CD4-positive, alpha-beta T cell treated with Interleukin-1 beta for 1 hour (primary cell): ENCODE measurements around the gene ZFAND6.
"Not testable (repeated sequence)": the region's sequence is repeated elsewhere in the genome, so short reads cannot be mapped to it uniquely, and the experiment has no call there.

ENCODE experiments used
- DNase-seq, 2 donors: peaks; one replicate each; pipeline ENCODE4 v3.0.0-alpha.2; 2020 to 2022

The ZFAND6 gene

DNA sequence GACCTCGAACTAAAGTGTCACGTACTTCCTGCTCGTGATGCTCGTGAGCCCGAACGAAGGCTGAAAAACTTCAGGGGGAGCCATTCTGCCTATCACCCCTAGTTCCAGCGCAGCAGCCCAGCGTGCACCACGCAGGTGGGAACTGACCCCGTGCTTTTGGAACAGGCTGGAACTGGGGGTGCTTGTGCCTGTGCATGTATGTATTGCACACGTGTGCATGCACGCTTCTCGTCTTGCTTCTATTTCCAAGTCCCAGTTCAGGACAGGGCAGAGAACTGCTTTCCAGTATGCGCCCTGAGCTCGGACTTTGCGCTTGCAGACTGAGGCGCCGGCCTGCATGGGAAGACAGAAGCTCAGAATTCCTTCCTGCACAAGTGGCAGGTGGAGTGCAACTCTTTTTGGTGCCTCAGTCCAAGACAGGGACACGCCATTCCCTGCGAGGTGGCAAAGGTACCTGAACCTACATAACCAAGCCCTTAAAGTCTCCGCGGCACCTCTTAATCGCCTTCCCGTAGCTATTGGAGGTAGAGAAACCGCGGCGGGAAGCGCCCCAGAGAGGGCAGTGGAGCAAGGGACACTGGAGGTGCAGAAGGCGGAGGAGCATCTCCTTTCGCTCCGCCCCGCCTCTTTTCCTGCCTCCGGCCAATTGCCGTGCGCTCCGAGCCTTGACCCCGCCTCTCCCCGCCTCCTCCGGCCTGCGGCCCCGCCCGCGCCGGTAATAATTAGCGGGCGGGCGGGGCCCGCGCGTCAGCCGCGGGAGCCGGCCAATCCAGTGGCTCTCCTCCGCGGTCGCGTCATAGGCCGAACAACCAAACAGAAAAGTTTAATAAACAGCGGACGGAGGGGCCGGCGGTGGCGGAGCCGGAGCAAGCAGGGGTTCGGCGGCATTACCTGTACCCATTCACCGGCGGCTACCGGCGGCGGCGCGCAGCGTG, at the start of gene ZFAND6:
Gene ZFAND6, plus strand, starts transcription at position 826 of the 935 bp plus-strand sequence. CDS start 60,669 bp downstream, outside the sequence.
- peak; percentile 94 to 95 for DNase-seq

DNA sequence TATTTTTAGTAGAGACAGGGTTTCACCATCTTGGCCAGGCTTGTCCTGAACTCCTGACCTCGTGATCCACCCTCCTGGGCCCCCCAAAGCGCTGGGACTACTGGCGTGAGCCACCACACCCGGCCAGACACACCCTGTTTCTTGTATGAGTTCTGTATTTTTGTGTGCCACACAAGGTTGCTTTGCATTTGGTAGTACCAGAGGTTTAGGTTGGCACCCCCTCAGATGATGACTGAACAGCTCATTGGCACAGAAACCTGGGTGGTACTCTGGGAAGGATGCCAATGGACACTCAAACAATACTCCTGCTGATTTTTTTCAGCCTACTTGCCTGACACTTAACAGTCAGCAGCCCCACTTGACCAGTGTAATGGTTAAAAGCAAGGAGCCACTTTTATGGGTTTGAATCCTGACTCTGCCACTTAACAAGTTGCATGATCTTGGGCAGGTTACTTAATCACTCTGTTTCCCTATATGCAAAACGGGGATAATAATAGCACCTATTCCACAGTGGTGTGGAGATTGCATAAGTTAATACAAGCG, 49.3 kb upstream of the ZFAND6 start:
- peak in 1 of 2 donors; percentile 10 for DNase-seq

DNA sequence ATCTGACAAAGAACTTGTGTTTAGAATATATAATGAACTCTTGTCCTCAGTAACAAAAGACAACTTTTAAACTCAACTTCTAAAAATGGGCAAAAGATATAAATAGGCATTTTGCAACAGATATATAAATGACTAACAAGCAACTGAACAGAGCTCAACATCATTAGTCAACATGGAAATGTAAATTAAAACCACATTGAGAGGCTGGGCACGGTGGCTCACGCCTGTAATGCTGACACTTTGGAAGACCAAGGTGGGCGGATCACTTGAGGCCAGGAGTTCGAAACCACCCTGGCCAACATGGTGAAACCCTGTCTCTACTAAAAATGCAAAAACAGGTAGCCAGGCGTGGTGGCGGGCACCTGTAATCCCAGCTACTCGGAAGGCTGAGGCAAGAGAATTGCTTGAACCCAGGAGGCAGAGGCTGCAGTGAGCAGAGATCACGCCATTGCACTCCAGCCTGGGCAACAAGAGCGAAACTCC, 48.4 kb upstream of the ZFAND6 start:
- peak in 1 of 2 donors; percentile 11 for DNase-seq

DNA sequence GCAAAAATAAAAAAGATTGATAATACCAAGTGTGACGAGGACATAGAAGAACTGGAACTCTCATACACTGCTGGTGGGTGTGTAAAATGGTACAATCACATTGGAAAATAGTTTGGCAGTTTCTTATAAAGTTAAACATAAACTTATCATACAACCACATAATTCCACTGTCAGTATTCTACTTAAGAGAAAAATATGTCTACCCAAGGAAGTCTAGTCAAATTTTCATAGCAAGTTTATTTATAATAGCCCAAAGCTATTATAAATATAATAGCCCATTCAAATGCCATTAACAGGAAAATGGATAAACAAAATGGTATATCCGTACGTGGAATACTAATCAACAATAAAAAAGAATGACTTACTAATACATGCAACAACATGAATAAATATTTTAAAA, 47.9 kb upstream of the ZFAND6 start:
- DNase-seq: no peak

DNA sequence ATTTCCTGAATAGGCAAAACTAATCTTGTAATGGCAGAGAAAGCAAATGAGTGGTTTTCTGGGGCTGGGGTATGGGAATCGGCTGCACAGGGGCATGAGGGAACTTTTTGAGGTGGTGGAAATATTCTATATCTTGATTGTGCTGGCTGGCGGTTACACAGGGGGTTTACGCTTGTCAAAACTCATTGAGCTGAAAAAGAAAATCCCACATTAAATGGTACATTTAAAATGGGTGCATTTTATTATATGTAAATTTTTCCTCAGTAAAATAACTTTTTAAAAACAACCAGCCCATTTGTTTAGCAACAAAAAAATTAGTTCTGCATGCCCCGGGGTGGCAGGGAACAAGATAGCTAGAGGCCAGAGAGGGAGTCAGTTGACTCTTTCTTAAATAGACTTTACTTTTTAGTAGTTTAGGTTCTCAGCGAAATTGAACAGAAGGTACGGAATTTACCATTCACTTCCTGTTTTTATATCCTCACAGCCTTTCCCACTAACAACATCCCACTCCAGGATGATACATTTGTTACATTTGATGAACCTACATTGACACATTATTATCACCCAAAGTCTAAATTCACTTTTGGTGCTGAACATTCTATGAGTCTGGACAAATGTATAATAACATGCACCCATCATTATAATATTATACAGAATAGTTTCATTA, 47.3 kb upstream of the ZFAND6 start:
- no peak for DNase-seq

DNA sequence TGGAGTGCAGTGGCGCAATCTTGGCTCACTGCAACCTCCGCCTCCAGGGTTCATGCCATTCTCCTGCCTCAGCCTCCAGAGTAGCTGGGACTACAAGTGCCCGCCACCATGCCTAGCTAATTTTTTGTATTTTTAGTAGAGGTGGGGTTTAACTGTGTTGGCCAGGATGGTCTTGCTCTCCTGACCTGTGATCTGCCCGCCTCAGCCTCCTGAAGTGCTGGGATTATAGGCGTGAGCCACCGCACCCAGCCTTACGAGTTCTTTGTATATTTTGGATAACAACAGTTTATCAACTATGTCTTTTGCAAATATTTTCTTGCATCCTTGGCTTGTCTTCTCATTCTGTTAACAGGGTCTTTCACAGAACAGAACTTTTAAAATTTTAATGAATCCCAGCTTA, 45.3 kb upstream of the ZFAND6 start:
- not testable (repeated sequence) for DNase-seq

DNA sequence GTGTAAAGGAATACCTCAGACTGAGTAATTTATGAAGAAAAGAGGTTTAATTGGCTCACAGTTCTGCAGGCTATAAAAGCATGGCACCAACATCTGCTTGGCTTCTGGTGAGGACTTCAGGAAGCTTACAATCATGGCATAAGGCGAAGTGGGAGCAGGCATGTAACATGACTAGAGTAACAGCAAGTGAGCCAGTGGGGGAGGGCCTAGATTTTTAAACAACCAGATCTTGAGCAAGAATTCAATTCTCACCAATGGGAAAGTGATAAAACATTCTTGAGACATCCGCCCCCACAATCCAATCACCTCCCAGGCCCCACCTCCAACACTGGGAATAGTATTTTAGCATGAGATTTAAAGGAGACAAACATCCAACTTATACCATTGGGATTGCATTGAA, 44.3 kb upstream of the ZFAND6 start:
- DNase-seq: no peak

DNA sequence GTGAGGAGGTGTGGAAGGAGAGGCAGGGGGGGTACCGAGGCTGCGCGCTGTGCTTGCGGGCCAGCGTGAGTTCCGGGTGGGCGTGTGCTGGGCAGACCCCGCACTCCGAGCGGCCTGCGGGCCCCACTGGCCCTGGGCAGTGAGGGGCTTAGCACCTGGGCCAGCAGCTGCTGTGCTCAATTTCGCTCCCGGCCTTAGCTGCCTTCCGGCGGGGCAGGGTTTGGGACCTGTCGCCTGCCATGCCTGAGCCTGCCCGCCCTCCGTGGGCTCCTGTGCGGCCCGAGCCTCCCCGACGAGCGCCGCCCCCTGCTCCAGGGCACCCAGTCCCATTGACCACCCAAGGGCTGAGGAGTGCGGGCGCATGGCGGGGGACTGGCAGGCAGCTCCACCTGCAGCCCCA, 43.0 kb upstream of the ZFAND6 start:
- DNase-seq: not testable (repeated sequence)

DNA sequence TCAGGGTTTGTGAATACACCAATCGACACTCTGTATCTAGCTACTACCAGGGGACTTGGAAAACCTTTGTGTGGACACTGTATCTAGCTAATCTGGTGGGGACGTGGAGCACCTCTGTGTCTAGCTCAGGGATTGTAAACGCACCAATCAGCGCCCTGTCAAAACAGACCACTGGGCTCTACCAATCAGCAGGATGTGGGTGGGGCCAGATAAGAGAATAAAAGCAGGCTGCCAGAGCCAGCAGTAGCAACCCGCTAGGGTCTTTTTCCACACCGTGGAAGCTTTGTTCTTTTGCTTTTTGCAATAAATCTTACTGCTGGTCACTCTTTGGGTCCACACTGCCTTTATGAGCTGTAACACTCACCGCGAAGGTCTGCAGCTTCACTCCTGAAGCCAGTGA, 42.3 kb upstream of the ZFAND6 start:
- not testable (repeated sequence) for DNase-seq

DNA sequence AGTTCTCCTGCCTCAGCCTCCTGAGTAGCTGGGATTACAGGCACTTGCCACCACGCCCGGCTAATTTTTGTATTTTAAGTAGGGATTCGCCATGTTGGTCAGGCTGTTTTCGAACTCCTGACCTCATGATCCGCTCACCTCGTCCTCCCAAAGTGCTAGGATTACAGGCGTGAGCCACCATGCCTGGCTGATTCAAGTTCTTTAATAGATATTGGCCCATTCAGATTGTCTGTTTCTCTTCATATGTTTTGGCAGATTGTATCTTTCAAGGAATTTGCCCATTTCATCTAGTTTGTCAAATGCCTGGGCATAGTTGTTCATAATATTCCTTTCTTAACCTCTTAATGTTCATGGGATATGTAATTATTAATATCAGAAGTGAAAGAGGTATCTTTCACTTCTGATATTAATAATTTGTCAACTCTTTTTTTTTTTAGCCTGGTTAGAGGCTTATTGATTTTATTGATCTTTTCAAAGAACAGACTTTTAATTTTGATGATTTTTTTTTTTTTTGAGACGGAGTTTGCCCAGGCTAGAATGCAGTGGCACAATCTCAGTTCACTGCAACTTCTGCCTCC, 40.2 kb upstream of the ZFAND6 start:
- DNase-seq: no peak

DNA sequence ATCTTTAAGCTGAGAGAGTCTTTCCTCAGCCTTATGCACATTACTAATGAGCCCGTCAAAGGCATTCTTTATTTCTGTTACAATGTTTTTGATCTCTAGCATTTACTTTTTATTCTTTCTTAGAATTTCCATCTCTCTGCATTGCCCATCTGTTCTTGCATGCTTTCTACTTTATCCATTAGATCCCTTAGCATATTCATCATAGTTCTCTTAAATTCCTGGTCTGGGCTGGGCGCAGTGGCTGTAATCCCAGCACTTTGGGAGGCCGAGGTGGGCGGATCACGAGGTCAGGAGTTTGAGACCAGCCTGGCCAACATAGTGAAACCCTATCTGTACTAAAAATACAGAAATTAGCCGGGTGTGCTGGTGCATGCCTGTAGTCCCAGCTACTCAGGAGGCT, 39.3 kb upstream of the ZFAND6 start:
- not testable (repeated sequence) for DNase-seq

DNA sequence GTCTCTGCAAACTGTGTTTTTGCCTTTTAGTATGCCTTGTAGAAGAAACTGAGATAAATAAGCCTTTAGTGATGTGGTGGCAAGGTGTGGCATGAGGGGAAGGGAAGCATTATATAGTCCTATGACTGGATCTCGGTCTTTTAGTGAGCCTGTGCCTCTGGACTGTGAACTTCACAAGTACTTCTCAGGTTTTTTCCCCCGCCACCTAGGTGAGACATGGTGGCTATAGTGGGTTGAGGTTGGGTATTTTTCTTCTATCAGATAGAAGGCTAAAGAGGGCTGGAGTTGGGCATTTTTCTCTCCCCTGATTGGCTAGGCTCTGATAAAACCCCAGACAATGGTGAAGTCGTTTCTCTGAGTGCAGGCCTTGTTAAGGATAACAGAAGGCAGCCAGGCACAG, 38.7 kb upstream of the ZFAND6 start:
- no peak for DNase-seq

DNA sequence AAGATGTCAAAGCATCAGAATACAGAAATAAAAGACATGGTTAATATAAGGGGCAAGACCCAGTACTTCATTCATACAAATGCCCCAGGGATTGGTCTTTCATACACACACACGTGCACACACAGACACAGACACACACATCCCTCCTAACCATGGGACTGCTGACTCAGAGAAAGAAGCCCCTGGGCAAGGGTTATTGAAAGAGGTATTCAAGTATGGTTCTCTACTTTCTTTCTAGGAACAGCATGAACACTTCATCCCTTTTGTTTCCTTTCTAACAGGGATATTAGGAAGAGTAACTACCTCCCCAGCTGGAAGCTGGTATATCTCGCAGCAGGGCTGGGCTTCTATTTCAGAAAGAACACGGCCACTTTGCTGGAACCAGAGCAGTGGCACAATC, 33.2 kb upstream of the ZFAND6 start:
- DNase-seq: no peak

DNA sequence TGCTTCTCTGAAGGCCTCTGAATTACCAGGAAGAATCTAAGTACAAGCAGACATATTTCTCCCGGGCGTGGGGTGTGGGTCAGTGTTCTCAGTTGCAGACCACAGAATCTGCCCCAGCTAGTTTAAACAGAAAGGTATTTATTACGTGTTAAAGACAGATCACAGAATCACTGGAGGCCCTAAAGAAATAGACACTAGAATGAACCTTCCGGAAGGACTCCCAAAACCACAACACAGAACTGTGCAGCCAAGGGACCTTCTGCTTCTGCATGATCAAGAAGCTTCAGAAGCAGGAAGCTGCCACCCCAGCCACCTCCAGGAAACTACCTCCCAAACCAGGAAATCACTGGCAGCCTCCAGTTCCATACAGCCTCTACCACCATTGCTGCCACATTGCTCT, 32.7 kb upstream of the ZFAND6 start:
- no peak for DNase-seq

DNA sequence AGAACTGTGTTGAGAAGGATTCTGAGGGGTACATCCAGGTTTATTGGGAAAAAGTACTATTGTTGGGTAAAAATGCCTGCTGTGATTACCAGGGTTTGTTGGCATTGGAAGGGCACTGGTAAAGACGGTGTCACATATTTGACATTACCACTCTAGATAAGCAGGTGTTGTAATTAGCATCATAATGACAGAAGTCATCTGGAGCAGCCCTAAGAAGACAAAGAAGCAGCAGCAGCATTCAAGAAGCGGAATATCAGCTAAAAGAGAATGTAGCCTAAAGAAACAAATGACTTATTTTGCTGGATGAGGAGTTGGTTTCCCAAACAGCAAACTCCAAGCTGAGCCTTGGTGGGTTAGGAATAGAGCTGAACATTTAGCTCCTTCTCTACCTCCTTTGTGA, 30.5 kb upstream of the ZFAND6 start:
- no peak for DNase-seq

DNA sequence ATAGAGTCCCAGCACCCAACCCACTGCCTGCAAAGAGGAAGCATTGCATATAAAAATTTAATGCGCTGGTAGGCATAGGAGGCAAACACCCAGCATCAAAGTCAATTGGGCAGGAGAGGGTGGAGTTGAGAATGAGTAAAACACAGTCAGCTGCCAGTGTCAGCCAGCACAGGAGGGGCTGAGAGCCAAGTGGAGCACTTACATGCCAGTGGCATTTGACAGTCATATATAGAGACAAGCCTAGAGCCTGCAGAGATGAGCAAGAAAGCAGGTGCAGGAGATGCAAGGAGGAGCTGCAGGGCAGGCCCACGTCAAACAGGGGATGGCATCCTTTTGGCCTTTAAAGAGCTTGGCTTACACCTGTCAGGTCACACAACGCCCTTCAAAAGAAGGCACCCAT, 27.6 kb upstream of the ZFAND6 start:
- no peak for DNase-seq

DNA sequence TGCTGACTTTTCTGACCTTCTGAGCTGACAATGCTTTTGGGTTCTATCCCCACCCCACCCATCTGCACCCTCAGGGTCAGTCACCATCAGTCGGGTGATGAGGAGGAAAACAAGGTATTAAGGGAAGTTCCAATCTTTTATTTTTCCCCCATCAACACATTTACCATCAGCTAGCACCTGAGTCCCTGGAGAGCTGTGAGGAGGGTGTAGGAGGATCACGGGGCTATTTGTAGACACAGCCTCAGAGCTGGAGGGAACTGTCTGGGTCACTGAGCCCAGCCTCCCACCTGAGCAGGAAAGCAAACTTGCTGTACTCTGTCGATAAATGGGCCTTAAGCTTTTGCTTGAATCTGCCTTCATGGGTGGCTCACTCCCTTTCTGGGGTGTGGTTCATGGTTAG, 24.8 kb upstream of the ZFAND6 start:
- no peak for DNase-seq

DNA sequence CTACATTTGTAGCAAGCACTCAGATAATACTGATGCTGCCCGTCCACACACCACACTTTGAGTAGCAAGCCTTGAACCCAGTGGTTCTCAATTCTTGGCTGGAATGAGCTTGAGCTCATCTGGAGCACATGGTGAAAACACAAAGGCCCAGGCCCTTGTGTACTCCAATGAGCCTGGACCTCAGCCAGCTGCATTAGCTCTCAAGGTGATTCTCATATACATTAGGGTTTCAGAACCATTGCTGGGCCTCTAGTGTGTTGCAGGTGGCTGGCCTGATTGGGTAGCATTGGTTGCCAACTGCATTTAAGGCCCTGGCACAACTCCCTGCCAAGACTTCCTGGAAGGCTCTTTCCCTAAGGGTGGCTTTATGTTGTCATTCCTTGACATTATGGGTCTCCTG, 23.4 kb upstream of the ZFAND6 start:
- DNase-seq: no peak

DNA sequence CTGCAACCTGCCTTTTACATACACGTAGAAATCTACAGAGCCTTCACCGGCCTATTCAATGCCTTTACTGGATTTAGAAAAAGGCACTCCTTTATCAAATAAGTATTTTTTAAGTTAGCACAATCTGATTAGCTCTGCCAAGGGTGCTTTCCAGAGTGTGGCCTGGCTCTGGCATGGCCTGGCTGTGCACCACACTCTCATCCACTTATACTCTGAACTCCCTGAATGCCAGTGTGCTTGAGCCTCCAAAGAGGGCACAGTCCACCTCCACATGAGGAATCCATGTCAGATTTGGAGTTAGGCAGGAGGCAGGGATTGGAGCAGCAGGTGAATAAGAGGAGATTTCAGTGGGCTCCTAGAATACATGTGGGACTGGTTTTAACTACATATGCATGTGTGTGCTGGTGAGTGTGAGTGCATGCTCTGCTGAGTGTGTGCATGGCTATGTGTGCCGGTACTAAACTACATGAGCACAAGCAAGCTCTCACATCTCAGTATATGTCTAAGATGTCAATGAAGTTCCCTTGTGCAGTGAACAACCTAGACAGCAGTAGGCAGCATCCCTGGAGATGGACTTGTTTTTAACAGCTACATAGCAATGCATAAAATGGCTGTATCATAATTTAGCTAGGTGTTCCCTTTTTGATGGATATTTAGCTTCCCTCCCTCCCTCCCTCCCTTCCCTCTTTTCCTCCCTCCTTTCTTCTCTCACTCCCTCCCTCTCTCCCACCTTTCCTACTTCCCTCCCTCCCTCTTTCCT, 17.8 kb upstream of the ZFAND6 start:
- no peak for DNase-seq

DNA sequence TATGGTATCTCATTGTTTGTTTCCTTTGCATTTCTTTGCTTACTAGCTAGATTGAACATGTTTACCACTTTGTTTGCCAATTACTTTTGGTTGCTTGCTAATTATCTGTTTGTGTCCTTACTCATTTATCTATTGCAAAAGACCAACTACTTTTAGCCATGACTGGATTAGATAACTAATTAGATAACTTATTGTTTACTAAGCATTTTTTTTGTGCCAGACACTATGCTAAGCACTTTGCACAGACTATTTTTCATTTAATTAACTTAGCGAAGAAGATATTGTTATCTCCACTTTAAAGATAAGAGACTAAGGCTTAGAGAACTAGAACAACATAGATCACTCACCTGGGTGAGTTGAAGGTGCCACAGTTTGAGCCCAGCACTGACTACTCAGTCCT, 16.9 kb upstream of the ZFAND6 start:
- DNase-seq: no peak

DNA sequence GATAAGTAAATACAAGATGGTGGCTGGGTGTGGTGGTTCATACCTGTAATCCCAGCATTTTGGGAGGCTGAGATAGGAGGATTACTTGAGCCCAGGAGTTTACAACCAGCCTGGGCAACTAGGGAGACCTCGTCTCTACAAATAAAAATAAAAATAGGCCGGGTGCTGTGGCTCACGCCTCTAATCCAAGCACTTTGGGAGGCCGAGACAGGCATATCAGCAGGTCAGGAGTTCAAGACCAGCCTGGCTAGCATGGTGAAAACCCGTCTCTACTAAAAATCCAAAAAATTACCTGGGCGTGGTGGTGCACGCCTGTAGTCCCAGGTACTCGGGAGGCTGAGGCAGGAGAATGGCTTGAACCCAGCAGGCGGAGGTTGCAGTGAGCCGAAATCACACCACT, 14.3 kb upstream of the ZFAND6 start:
- DNase-seq: not testable (repeated sequence)

DNA sequence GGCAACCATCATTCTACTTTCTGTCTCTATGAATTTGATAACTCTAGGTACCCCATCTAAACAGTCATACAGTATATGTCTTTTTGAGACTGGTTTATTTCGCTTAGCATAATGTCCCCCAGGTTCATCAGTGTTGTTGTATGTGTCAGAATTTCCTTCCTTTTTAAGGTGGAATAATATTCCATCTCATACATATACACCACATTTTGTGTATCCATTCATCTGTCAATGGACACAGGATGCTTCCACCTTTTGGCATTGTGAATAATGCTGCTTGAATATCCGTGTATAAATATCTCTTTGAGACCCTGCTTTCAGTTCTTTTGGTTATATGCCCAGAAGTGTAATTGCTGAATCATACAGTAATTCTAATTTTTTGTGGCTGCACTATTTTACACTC, 10.4 kb upstream of the ZFAND6 start:
- no peak for DNase-seq
